Measurements from ENCODE around the gene RC3H1. TPM values are rescaled to one million over a fixed set of nuclear protein-coding genes. Genes with fewer than 3 reads are reported as not detected.

Gene RC3H1
- total and polyA plus RNA-seq, 2 donors (not counting 1 experiment from before 2014, with no cell fraction given), result 13.6 to 17.5 TPM

GRCh38 chr1:173948594-173948993 lies 73.6 kb downstream of the RC3H1 start:
- no peak overlapping the region for H3K9ac ChIP-seq (ENCODE audit: insufficient read depth, low read length)
- no peak for DNase-seq (ENCODE audit: low read depth in 2 of 2)
- no peaks in the 10 kb centered on the region for H3K4me1 ChIP-seq (ENCODE audit: control insufficient read depth, extremely low read depth, insufficient read depth, low read length)
- no peak overlapping the region for H3K27ac ChIP-seq (ENCODE audit: insufficient read depth, low read length)
- H3K4me2 ChIP-seq (ENCODE audit: extremely low read depth, insufficient read depth, low read length), result no peak overlapping the region
- no peak overlapping the region for H3K4me3 ChIP-seq (replicated peaks in 1 of 4; ENCODE audit: control extremely low read depth in 1 of 4, insufficient read depth in 1 of 4, low read depth in 3 of 4, low read length in 4 of 4)
- TF ChIP-seq CTCF (conservative IDR thresholded peaks at IDR 0.05 in 1 of 2, IDR thresholded peaks at IDR 0.05 in 1 of 2; ENCODE audit: low read depth in 1 of 2, low read length in 2 of 2) (no peak), EZH2 (IDR thresholded peaks at IDR 0.05; ENCODE audit: low read length, missing control alignments) (no peak)
- no peak overlapping the region for H2AFZ ChIP-seq (ENCODE audit: low read length)
- no peaks in the 10 kb centered on the region for H3K27me3 ChIP-seq (ENCODE audit: control insufficient read depth, insufficient read depth, low read length)
- no peaks in the 10 kb centered on the region for H3K9me3 ChIP-seq (ENCODE audit: control insufficient read depth, insufficient read depth, low read depth, low read length)
- no peaks in the 10 kb centered on the region for H3K79me2 ChIP-seq (ENCODE audit: control insufficient read depth, insufficient read depth, low read length)
- H4K20me1 ChIP-seq (ENCODE audit: control insufficient read depth, extremely low read depth, insufficient read depth, low read length), result no peaks in the 10 kb centered on the region
- peaks cover under 1% of the 10 kb centered on the region for H3K36me3 ChIP-seq (ENCODE audit: control insufficient read depth, insufficient read depth, low read length)

- H3K9me3 ChIP-seq (ENCODE audit: control insufficient read depth, insufficient read depth, low read depth, low read length), result no peaks in the 10 kb centered on the region
- no peak overlapping the region for H3K9ac ChIP-seq (ENCODE audit: insufficient read depth, low read length)
- no peak overlapping the region for H3K4me2 ChIP-seq (ENCODE audit: extremely low read depth, insufficient read depth, low read length)
- no peak overlapping the region for H3K4me3 ChIP-seq (replicated peaks in 1 of 4; ENCODE audit: control extremely low read depth in 1 of 4, insufficient read depth in 1 of 4, low read depth in 3 of 4, low read length in 4 of 4)
- no peak overlapping the region for H2AFZ ChIP-seq (ENCODE audit: low read length)
- H3K79me2 ChIP-seq (ENCODE audit: control insufficient read depth, insufficient read depth, low read length), result no peaks in the 10 kb centered on the region
- H3K27me3 ChIP-seq (ENCODE audit: control insufficient read depth, insufficient read depth, low read length), result no peaks in the 10 kb centered on the region
- no peak for DNase-seq (ENCODE audit: low read depth in 2 of 2)
- H4K20me1 ChIP-seq (ENCODE audit: control insufficient read depth, extremely low read depth, insufficient read depth, low read length), result no peaks in the 10 kb centered on the region
- peaks cover 6% of the 10 kb centered on the region for H3K36me3 ChIP-seq (ENCODE audit: control insufficient read depth, insufficient read depth, low read length)
- no peak overlapping the region for H3K27ac ChIP-seq (ENCODE audit: insufficient read depth, low read length)
- TF ChIP-seq CTCF (conservative IDR thresholded peaks at IDR 0.05 in 1 of 2, IDR thresholded peaks at IDR 0.05 in 1 of 2; ENCODE audit: low read depth in 1 of 2, low read length in 2 of 2), result no peak
- no peak for TF ChIP-seq EZH2 (IDR thresholded peaks at IDR 0.05; ENCODE audit: low read length, missing control alignments)
- H3K4me1 ChIP-seq (ENCODE audit: control insufficient read depth, extremely low read depth, insufficient read depth, low read length), result no peaks in the 10 kb centered on the region
These were observed 75.7 kb downstream of the RC3H1 start for GRCh38 chr1:173946380-173946921.

- no peak overlapping the region for H3K9ac ChIP-seq (ENCODE audit: insufficient read depth, low read length)
- no peaks in the 10 kb centered on the region for H3K79me2 ChIP-seq (ENCODE audit: control insufficient read depth, insufficient read depth, low read length)
- H3K4me1 ChIP-seq (ENCODE audit: control insufficient read depth, extremely low read depth, insufficient read depth, low read length), result no peaks in the 10 kb centered on the region
- H4K20me1 ChIP-seq (ENCODE audit: control insufficient read depth, extremely low read depth, insufficient read depth, low read length), result no peaks in the 10 kb centered on the region
- H3K9me3 ChIP-seq (ENCODE audit: control insufficient read depth, insufficient read depth, low read depth, low read length), result no peaks in the 10 kb centered on the region
- H3K27me3 ChIP-seq (ENCODE audit: control insufficient read depth, insufficient read depth, low read length), result no peaks in the 10 kb centered on the region
- no peak for DNase-seq (ENCODE audit: low read depth in 2 of 2)
- no peak overlapping the region for H3K4me3 ChIP-seq (replicated peaks in 1 of 4; ENCODE audit: control extremely low read depth in 1 of 4, insufficient read depth in 1 of 4, low read depth in 3 of 4, low read length in 4 of 4)
- H3K4me2 ChIP-seq (ENCODE audit: extremely low read depth, insufficient read depth, low read length), result no peak overlapping the region
- H3K36me3 ChIP-seq (ENCODE audit: control insufficient read depth, insufficient read depth, low read length), result peaks cover 2% of the 10 kb centered on the region
- TF ChIP-seq CTCF (conservative IDR thresholded peaks at IDR 0.05 in 1 of 2, IDR thresholded peaks at IDR 0.05 in 1 of 2; ENCODE audit: low read depth in 1 of 2, low read length in 2 of 2) (no peak), EZH2 (IDR thresholded peaks at IDR 0.05; ENCODE audit: low read length, missing control alignments) (no peak)
- no peak overlapping the region for H3K27ac ChIP-seq (ENCODE audit: insufficient read depth, low read length)
- H2AFZ ChIP-seq (ENCODE audit: low read length), result no peak overlapping the region
These were observed 85.1 kb downstream of the RC3H1 start for GRCh38 chr1:173937062-173937461.

All from fibroblast of lung (primary cell).